ENCODE data around the gene CST11.

The CST11 gene

GRCh38 chr20:23459461-23460150 is 6.9 kb upstream of the CST11 start:
- H2AFZ ChIP-seq (ENCODE audit: low read depth) = no peak overlapping the region
- no peak overlapping the region for H3K4me2 ChIP-seq
- H3K4me1 ChIP-seq (ENCODE audit: low read depth, poor library complexity, severe bottlenecking) = no peaks in the 10 kb centered on the region
- H3K27ac ChIP-seq = no peak overlapping the region
- no peak for TF ChIP-seq CTCF (conservative IDR thresholded peaks at IDR 0.05; ENCODE audit: low read depth, low read length)
- no peaks in the 10 kb centered on the region for H4K20me1 ChIP-seq (ENCODE audit: insufficient read depth)
- H3K27me3 ChIP-seq (ENCODE audit: insufficient read depth, low read depth) = no peaks in the 10 kb centered on the region
- no peak overlapping the region for H3K4me3 ChIP-seq (IDR thresholded peaks at IDR 0.05; ENCODE audit: insufficient read depth, low read depth, low read length)
- H3K36me3 ChIP-seq (ENCODE audit: insufficient read depth) = no peaks in the 10 kb centered on the region
- no peak overlapping the region for H3K9ac ChIP-seq
- no peaks in the 10 kb centered on the region for H3K79me2 ChIP-seq (ENCODE audit: insufficient read depth, low read depth)

GRCh38 chr20:23456873-23457272 is 4.2 kb upstream of the CST11 start:
- H3K27me3 ChIP-seq (ENCODE audit: insufficient read depth, low read depth) = no peaks in the 10 kb centered on the region
- no peak overlapping the region for H3K27ac ChIP-seq
- H2AFZ ChIP-seq (ENCODE audit: low read depth) = no peak overlapping the region
- no peaks in the 10 kb centered on the region for H4K20me1 ChIP-seq (ENCODE audit: insufficient read depth)
- TF ChIP-seq CTCF (conservative IDR thresholded peaks at IDR 0.05; ENCODE audit: low read depth, low read length) = no peak
- no peaks in the 10 kb centered on the region for H3K79me2 ChIP-seq (ENCODE audit: insufficient read depth, low read depth)
- no peaks in the 10 kb centered on the region for H3K4me1 ChIP-seq (ENCODE audit: low read depth, poor library complexity, severe bottlenecking)
- H3K4me2 ChIP-seq = no peak overlapping the region
- no peaks in the 10 kb centered on the region for H3K36me3 ChIP-seq (ENCODE audit: insufficient read depth)
- no peak overlapping the region for H3K4me3 ChIP-seq (IDR thresholded peaks at IDR 0.05; ENCODE audit: insufficient read depth, low read depth, low read length)
- H3K9ac ChIP-seq = no peak overlapping the region

GRCh38 chr20:23456409-23456808 is 3.7 kb upstream of the CST11 start:
- no peak for TF ChIP-seq CTCF (conservative IDR thresholded peaks at IDR 0.05; ENCODE audit: low read depth, low read length)
- H3K27ac ChIP-seq = no peak overlapping the region
- H3K27me3 ChIP-seq (ENCODE audit: insufficient read depth, low read depth) = no peaks in the 10 kb centered on the region
- no peaks in the 10 kb centered on the region for H3K4me1 ChIP-seq (ENCODE audit: low read depth, poor library complexity, severe bottlenecking)
- no peaks in the 10 kb centered on the region for H3K36me3 ChIP-seq (ENCODE audit: insufficient read depth)
- H4K20me1 ChIP-seq (ENCODE audit: insufficient read depth) = no peaks in the 10 kb centered on the region
- H3K4me2 ChIP-seq = no peak overlapping the region
- H2AFZ ChIP-seq (ENCODE audit: low read depth) = no peak overlapping the region
- H3K9ac ChIP-seq = no peak overlapping the region
- H3K79me2 ChIP-seq (ENCODE audit: insufficient read depth, low read depth) = no peaks in the 10 kb centered on the region
- no peak overlapping the region for H3K4me3 ChIP-seq (IDR thresholded peaks at IDR 0.05; ENCODE audit: insufficient read depth, low read depth, low read length)

DNA sequence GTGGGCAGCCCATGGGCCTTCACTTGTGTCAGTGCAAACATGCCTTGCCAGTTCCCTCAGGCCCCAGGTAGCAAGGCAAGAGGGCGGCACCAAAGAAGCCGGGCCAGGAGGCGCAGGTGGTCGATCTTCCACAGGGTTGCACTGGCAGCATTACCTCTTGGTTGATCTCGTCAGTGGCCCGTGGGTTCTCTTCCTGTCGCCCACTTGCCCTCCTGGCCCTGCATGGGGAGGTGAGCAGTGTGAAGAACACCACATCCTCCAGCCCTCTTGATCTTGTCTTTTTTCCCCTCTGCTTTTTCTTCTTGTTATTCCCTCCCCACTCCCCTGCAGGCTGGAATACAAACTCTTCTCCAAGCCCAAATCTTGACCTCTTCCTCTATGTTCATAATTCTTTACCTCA is 3.0 kb upstream of the CST11 start:
- Histone ChIP-seq H3K27me3 (ENCODE audit: insufficient read depth, low read depth) (no peaks in the 10 kb centered on the region), H3K79me2 (ENCODE audit: insufficient read depth, low read depth) (no peaks in the 10 kb centered on the region), H3K9ac (no peak overlapping the region), H3K4me1 (ENCODE audit: low read depth, poor library complexity, severe bottlenecking) (no peaks in the 10 kb centered on the region), H2AFZ (ENCODE audit: low read depth) (no peak overlapping the region), H3K4me2 (no peak overlapping the region), H4K20me1 (ENCODE audit: insufficient read depth) (no peaks in the 10 kb centered on the region), H3K4me3 (IDR thresholded peaks at IDR 0.05; ENCODE audit: insufficient read depth, low read depth, low read length) (no peak overlapping the region), H3K36me3 (ENCODE audit: insufficient read depth) (no peaks in the 10 kb centered on the region), H3K27ac (no peak overlapping the region)
- no peak for TF ChIP-seq CTCF (conservative IDR thresholded peaks at IDR 0.05; ENCODE audit: low read depth, low read length)
